K562 (cell line): ENCODE results near the gene ACACB. TPM values are rescaled to one million over a fixed set of nuclear protein-coding genes. Genes with fewer than 3 reads are reported as not detected.

ENCODE experiments used
- ATAC-seq: fragments of 200-7000 bp; cut with Tn5 transposase; 3 replicates; pipeline ENCODE4 v1.9.1; 2020; ENCODE audit warnings: moderate library complexity
- BruUV-seq: library from RNA; stranded (reverse); fragments of 400-500 nt; replicated peaks from 2 replicates; lab custom pipeline; 2021; lab: Mats Ljungman, UMichigan
- CTCF ChIA-PET: fragments of 300-600 bp; formaldehyde crosslinking; extraction: SDS; loops from one replicate; lab custom pipeline; 2021; ENCODE audit warnings: low intra/inter-chr PET ratio; lab: Yijun Ruan, JAX
- POLR2A ChIA-PET: fragments of 300-600, 350-650 bp; sonication (Branson Sonifier 250); formaldehyde crosslinking; extraction: SDS; loops from one replicate; lab custom pipeline; 2021; ENCODE audit warnings: antibody characterized with exemption, inconsistent platforms; lab: Yijun Ruan, JAX
- DNase-seq, 4 experiments: peaks; one replicate each; pipeline versions ENCODE4 v3.0.0 to v3.0.0-alpha.2; 2011 to 2018; ENCODE audit warnings: low spot score in 3 of 4, mixed read lengths in 3 of 4; ENCODE audit errors: extremely low read depth in 1 of 4
- FAIRE-seq: peaks from 2 replicates; lab custom pipeline; 2011; peaks lifted over from hg19 to GRCh38; lab: Jason Lieb, UNC
- H2AFZ ChIP-seq: 2 replicates; pipeline ENCODE4 v1.6.0; 2011; ENCODE audit warnings: low read depth, low read length, control low read depth, inconsistent platforms
- H3K27ac ChIP-seq: fragments of 200-600 bp; 3 replicates; pipeline ENCODE4 v1.8.0; 2011; ENCODE audit warnings: low read depth, mild to moderate bottlenecking, control low read depth, inconsistent platforms, low read length, moderate library complexity, mixed read lengths; ENCODE audit errors: extremely low read depth
- H3K27me3 ChIP-seq, 2 experiments: fragments of 300-600 bp in 1 of 2; 2 replicates in 1 of 2; 3 replicates in 1 of 2; pipeline versions ENCODE4 v1.6.0 to v1.8.0; 2011; ENCODE audit warnings: inconsistent platforms in 2 of 2, low read length in 2 of 2, mild to moderate bottlenecking in 1 of 2, mixed read lengths in 1 of 2, moderate library complexity in 1 of 2; ENCODE audit not compliant: control insufficient read depth in 2 of 2, insufficient read depth in 2 of 2
- H3K36me3 ChIP-seq: fragments of 300-600 bp; 3 replicates; pipeline ENCODE4 v1.8.0; 2011; ENCODE audit warnings: mild to moderate bottlenecking, low read length, inconsistent platforms; ENCODE audit not compliant: control insufficient read depth, insufficient read depth
- H3K4me1 ChIP-seq, 2 experiments: fragments of 200-600 bp in 1 of 2; replicated peaks in 1 of 2; 2 replicates in 1 of 2; 3 replicates in 1 of 2; pipeline versions ENCODE4 v1.5.1 to v1.8.0; 2011; ENCODE audit warnings: inconsistent platforms in 2 of 2, low read length in 2 of 2, mild to moderate bottlenecking in 1 of 2, mixed read lengths in 1 of 2, moderate library complexity in 1 of 2; ENCODE audit not compliant: control insufficient read depth in 2 of 2, insufficient read depth in 2 of 2
- H3K4me2 ChIP-seq: 2 replicates; pipeline ENCODE4 v1.6.1; 2011; ENCODE audit warnings: low read length, control low read depth, inconsistent platforms, mixed read lengths; ENCODE audit not compliant: insufficient read depth
- H3K4me3 ChIP-seq: fragments of 200-600 bp; sonication (generic), shearing (Covaris generic); 2 replicates; pipeline ENCODE4 v1.5.1; 2016; ENCODE audit warnings: control low read depth, inconsistent platforms
- H3K79me2 ChIP-seq: fragments of 200-600 bp; 3 replicates; pipeline ENCODE4 v1.8.0; 2011; ENCODE audit warnings: low read length, inconsistent platforms; ENCODE audit not compliant: control insufficient read depth, insufficient read depth
- H3K9ac ChIP-seq, 2 experiments: 2 replicates each; pipeline versions ENCODE4 v1.6.0 to v1.6.1; 2011; ENCODE audit warnings: low read depth in 2 of 2, low read length in 2 of 2, control low read depth in 1 of 2, inconsistent platforms in 1 of 2, mild to moderate bottlenecking in 1 of 2, mixed read lengths in 1 of 2; ENCODE audit not compliant: insufficient read depth in 1 of 2
- H3K9me1 ChIP-seq: one replicate; pipeline ENCODE4 v1.6.0; 2011; ENCODE audit warnings: inconsistent platforms, mild to moderate bottlenecking, low read length, moderate library complexity; ENCODE audit not compliant: control insufficient read depth, insufficient read depth
- H3K9me3 ChIP-seq: replicated peaks from 2 replicates; pipeline ENCODE4 v1.5.1; 2011; ENCODE audit warnings: low read depth, low read length, inconsistent platforms; ENCODE audit not compliant: control insufficient read depth, insufficient read depth
- H4K20me1 ChIP-seq: replicated peaks from 2 replicates; pipeline ENCODE4 v1.6.1; 2011; ENCODE audit warnings: low read length, inconsistent platforms, mixed read lengths; ENCODE audit not compliant: control insufficient read depth, insufficient read depth
- GATAD2B ChIP-seq: fragments of 450-650 bp; IDR thresholded peaks from 2 replicates; pipeline ENCODE4 v1.6.1; 2017; ENCODE audit warnings: mild to moderate bottlenecking, borderline replicate concordance
- KAT2B ChIP-seq: IDR thresholded peaks from one replicate; pipeline ENCODE4 v1.6.1; 2012; ENCODE audit warnings: low read depth, mild to moderate bottlenecking, control low read depth, inconsistent platforms, low read length, moderate library complexity
- MBD2 ChIP-seq: sonication (generic); IDR thresholded peaks from 2 replicates; pipeline ENCODE4 v1.6.1; 2016; ENCODE audit warnings: low read depth, borderline replicate concordance
- MXD1 ChIP-seq: fragments of 250-450 bp; sonication (Bioruptor Pico); IDR thresholded peaks from 2 replicates; pipeline ENCODE4 v1.8.0; 2021; ENCODE audit warnings: borderline replicate concordance, mild to moderate bottlenecking, moderate library complexity; ENCODE audit not compliant: poor library complexity, severe bottlenecking
- MYBL2 ChIP-seq, 2 experiments: fragments of 450-650 bp in 1 of 2; sonication (generic) in 1 of 2; formaldehyde crosslinking in 1 of 2; IDR thresholded peaks; 2 replicates each; pipeline versions ENCODE4 v1.6.1 to v1.8.1; 2017 to 2022; ENCODE audit warnings: borderline replicate concordance in 1 of 2, inconsistent platforms in 1 of 2, low read depth in 1 of 2, mild to moderate bottlenecking in 1 of 2, missing genetic modification reagents in 1 of 2, moderate library complexity in 1 of 2
- STAT6 ChIP-seq: sonication (generic); formaldehyde crosslinking; IDR thresholded peaks from 2 replicates; pipeline ENCODE4 v1.8.1; 2023; ENCODE audit warnings: mild to moderate bottlenecking, missing genetic modification reagents
- TAL1 ChIP-seq: fragments of 450-650 bp; IDR thresholded peaks from 2 replicates; pipeline ENCODE4 v1.6.1; 2016; ENCODE audit warnings: mild to moderate bottlenecking
- ZBTB49 ChIP-seq: sonication (generic); formaldehyde crosslinking; IDR thresholded peaks from 2 replicates; pipeline ENCODE4 v1.8.0; 2022; ENCODE audit warnings: missing genetic modification reagents, mild to moderate bottlenecking, borderline replicate concordance
- ZBTB5 ChIP-seq: fragments of 450-650 bp; IDR thresholded peaks from 2 replicates; pipeline ENCODE4 v1.6.1; 2017; ENCODE audit warnings: antibody characterized with exemption
- ZNF445 ChIP-seq: fragments of 250-450 bp; sonication (Bioruptor Pico); IDR thresholded peaks from 2 replicates; pipeline ENCODE4 v1.4.0; 2020; ENCODE audit warnings: low read depth, mild to moderate bottlenecking, moderate library complexity
- WGBS: fragments of 100-300 bp; shearing (Covaris generic); methylation state at CpG from one replicate; pipeline ENCODE4 v1.1.6; 2016; ENCODE audit warnings: low coverage, mixed read lengths; ENCODE audit not compliant: insufficient coverage; ENCODE audit errors: missing lambda C conversion rate; 5-methylcytosine and 5-hydroxymethylcytosine counted together
- in situ Hi-C: fragments of 300-500 bp; cut with MboI; formaldehyde crosslinking; loops from 4 replicates; pipeline ENCODE4 v1.15.0; 2018; ENCODE audit warnings: inconsistent platforms, mixed read lengths
- intact Hi-C: fragments of 100-400 bp; cut with micrococcal nuclease; formaldehyde crosslinking; loops from 2 replicates; pipeline ENCODE4 v1.14.2; 2022
- polyA plus RNA-seq, 8 experiments: library from polyadenylated mRNA; depleted of rRNA in 4 of 8; stranded (reverse) in 5 of 8; unstranded in 3 of 8; fragments of >200 nt; fragmentation: Nextera tagmentation in 2 of 8; fragmentation: Illumina TruSeq in 1 of 8; extraction: Ambion mirVana in 2 of 8; extraction: Trizol in 1 of 8; gene quantifications; 2 replicates each; pipeline versions ENCODE4 v1.2.1 to v1.2.3, GENCODE V29; 2011 to 2014; ENCODE audit warnings: inconsistent platforms in 1 of 8, missing spikeins in 1 of 8
- total RNA-seq, 7 experiments: library from RNA; depleted of rRNA in 6 of 7; stranded (reverse); fragments of >200 nt in 6 of 7; fragmentation: Illumina TruSeq in 2 of 7; extraction: Trizol in 2 of 7; gene quantifications; 2 replicates each; pipeline versions ENCODE4 v1.2.1 to v1.2.3, GENCODE V29; 2011 to 2021; ENCODE audit warnings: low replicate concordance in 1 of 7

The ACACB gene
- total and polyA plus RNA-seq, 9 of the 15 experiments (the other 6 are each of a cell fraction or from before 2014, with no cell fraction given) = 0.10 to 2.5 (median 0.83) TPM

GRCh38 chr12:109287181-109287580, 170.8 kb downstream of the ACACB start:
- POLR2A ChIA-PET = no interaction called here
- H4K20me1 ChIP-seq = peaks cover 4% of the 10 kb centered on the region
- peaks cover 0 to 15% of the 10 kb centered on the region in 2 experiments; a peak in 2 of 5 replicates for H3K4me1 ChIP-seq
- H3K4me2 ChIP-seq = no peak overlapping the region
- H3K9me1 ChIP-seq = no peaks in the 10 kb centered on the region
- no peaks in the 10 kb centered on the region for H3K36me3 ChIP-seq
- no peak overlapping the region for H3K27ac ChIP-seq
- H3K4me3 ChIP-seq = no peak overlapping the region
- no peaks in the 10 kb centered on the region for H3K79me2 ChIP-seq
- ATAC-seq (no peak), FAIRE-seq (no peak), DNase-seq (no peak)
- intact Hi-C loops = no loop called here
- no peak overlapping the region for H2AFZ ChIP-seq
- H3K9ac ChIP-seq = no peak overlapping the region
- no peaks in the 10 kb centered on the region for H3K9me3 ChIP-seq
- WGBS = 0% methylated on average over 3 of the region's 7 CpGs
- no TSS peak for BruUV-seq
- TF ChIP-seq GATAD2B = no peak
- no peak for TF ChIP-seq STAT6 (CRISPR knock-in tag)
- no peak for TF ChIP-seq MYBL2 (IDR thresholded peaks at IDR 0.05; ENCODE audit: low read depth)
- TF ChIP-seq MYBL2 (CRISPR knock-in tag; IDR thresholded peaks at IDR 0.05; ENCODE audit: borderline replicate concordance) = no peak
- TF ChIP-seq MBD2 = no peak
- no peak for TF ChIP-seq ZNF445 (CRISPR knock-in tag)
- no peak for TF ChIP-seq MXD1 (CRISPR knock-in tag)
- TF ChIP-seq ZBTB49 (CRISPR knock-in tag) = no peak
- TF ChIP-seq ZBTB5 = no peak
- no peak for TF ChIP-seq TAL1
- TF ChIP-seq KAT2B = no peak
- H3K27me3 ChIP-seq = peaks cover 12 to 61% of the 10 kb centered on the region in 2 experiments; a peak in 4 of 5 replicates
- in situ Hi-C loops = no loop called here
- CTCF ChIA-PET = no interaction called here
